ENCODE results near the gene CCL23.

GRCh38 chr17:35977509-35977908, 40.3 kb downstream of the CCL23 start:
- no peak for TF ChIP-seq POLR2AphosphoS5 (IDR thresholded peaks at IDR 0.05)
- no peak for TF ChIP-seq EP300 (IDR thresholded peaks at IDR 0.05)
- no peak for TF ChIP-seq CTCF (IDR thresholded peaks at IDR 0.05)
- no peak for TF ChIP-seq POLR2A (IDR thresholded peaks at IDR 0.05; ENCODE audit: low read depth)
